Measurements from ENCODE around the gene SLC39A7. TPM values are rescaled to one million over a fixed set of nuclear protein-coding genes. Genes with fewer than 3 reads are reported as not detected.

SLC39A7 gene
- total RNA-seq, 4 donors from 2014 or later, result 21.9 to 45.4 (median 26.2) TPM

DNA sequence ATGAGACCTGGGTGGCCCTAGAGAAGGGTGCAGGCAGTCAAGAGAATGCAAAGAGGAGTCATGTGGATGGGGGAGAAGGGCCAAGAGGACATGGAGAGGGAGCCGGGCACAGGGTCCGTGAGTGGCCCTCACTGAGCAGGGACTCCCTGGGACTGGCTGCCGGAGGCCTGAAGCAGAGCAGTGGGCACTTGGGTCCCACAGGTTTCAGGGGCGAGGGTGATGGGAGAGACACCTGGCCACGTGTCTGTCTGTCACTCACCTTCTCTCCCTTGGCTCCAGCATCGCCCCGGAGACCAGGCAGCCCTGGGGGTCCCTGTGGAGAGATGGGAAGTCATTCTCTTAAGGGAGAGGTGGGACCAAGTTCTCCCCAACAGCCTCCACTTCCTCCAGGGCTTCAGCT is 33.9 kb upstream of the SLC39A7 start:
- no peak for DNase-seq

GRCh38 chr6:33167374-33168283 is 33.0 kb upstream of the SLC39A7 start:
- no peaks in the 10 kb centered on the region for H3K36me3 ChIP-seq
- TF ChIP-seq POLR2A (IDR thresholded peaks at IDR 0.05) (no peak), CTCF (IDR thresholded peaks at IDR 0.05 in 4 of 5, conservative IDR thresholded peaks at IDR 0.05 in 1 of 5) (no peak)
- no peak for DNase-seq
- H3K27me3 ChIP-seq, result no peaks in the 10 kb centered on the region
- no peaks in the 10 kb centered on the region for H3K4me1 ChIP-seq
- no peak overlapping the region for H3K4me3 ChIP-seq
- no peak overlapping the region for H3K27ac ChIP-seq
- no peak for ATAC-seq
- in situ Hi-C loops (cut with MboI; ENCODE audit: low sequenced_read_pairs in 4 of 4) (loop anchor here in 2 of 4 donors (10.0 kb wide), 1 partner anchor 77 kb away; no protein-coding TSS in a partner anchor), intact Hi-C loops (cut with DNase I; ENCODE audit: low total_unique reads) (loop anchor here (10.0 kb wide), 1 partner anchor 153 kb away; no protein-coding TSS in a partner anchor)
- H3K9me3 ChIP-seq, result no peaks in the 10 kb centered on the region

More for the DNA sequence above, 33.9 kb upstream of the SLC39A7 start:
- intact Hi-C loops (cut with DNase I; ENCODE audit: low total_unique reads) (loop anchor here (10.0 kb wide), 1 partner anchor 152 kb away; no protein-coding TSS in a partner anchor), in situ Hi-C loops (cut with MboI; ENCODE audit: low sequenced_read_pairs in 4 of 4) (loop anchor here in 2 of 4 donors (10.0 kb wide), 1 partner anchor 78 kb away; no protein-coding TSS in a partner anchor)
- no peak for TF ChIP-seq CTCF (IDR thresholded peaks at IDR 0.05 in 4 of 5, conservative IDR thresholded peaks at IDR 0.05 in 1 of 5)
- no peak for TF ChIP-seq POLR2A (IDR thresholded peaks at IDR 0.05)
- Histone ChIP-seq H3K36me3 (no peaks in the 10 kb centered on the region), H3K27ac (no peak overlapping the region), H3K9me3 (no peaks in the 10 kb centered on the region), H3K27me3 (no peaks in the 10 kb centered on the region), H3K4me1 (peaks cover 0 to 1% of the 10 kb centered on the region in 2 donors), H3K4me3 (no peak overlapping the region)
- ATAC-seq, result no peak

- Histone ChIP-seq H3K27me3 (no peaks in the 10 kb centered on the region), H3K4me1 (no peaks in the 10 kb centered on the region), H3K4me3 (no peak overlapping the region), H3K36me3 (no peaks in the 10 kb centered on the region), H3K9me3 (no peaks in the 10 kb centered on the region), H3K27ac (no peak overlapping the region)
- intact Hi-C loops (cut with DNase I; ENCODE audit: low total_unique reads) (loop anchor here (10.0 kb wide), 1 partner anchor 153 kb away; no protein-coding TSS in a partner anchor), in situ Hi-C loops (cut with MboI; ENCODE audit: low sequenced_read_pairs in 4 of 4) (loop anchor here in 2 of 4 donors (10.0 kb wide), 1 partner anchor 77 kb away; no protein-coding TSS in a partner anchor)
- TF ChIP-seq POLR2A (IDR thresholded peaks at IDR 0.05), result no peak
- no peak for TF ChIP-seq CTCF (IDR thresholded peaks at IDR 0.05 in 4 of 5, conservative IDR thresholded peaks at IDR 0.05 in 1 of 5)
- DNase-seq (no peak), ATAC-seq (no peak)
Measured at GRCh38 chr6:33168284-33168601, 32.4 kb upstream of the SLC39A7 start.

DNA sequence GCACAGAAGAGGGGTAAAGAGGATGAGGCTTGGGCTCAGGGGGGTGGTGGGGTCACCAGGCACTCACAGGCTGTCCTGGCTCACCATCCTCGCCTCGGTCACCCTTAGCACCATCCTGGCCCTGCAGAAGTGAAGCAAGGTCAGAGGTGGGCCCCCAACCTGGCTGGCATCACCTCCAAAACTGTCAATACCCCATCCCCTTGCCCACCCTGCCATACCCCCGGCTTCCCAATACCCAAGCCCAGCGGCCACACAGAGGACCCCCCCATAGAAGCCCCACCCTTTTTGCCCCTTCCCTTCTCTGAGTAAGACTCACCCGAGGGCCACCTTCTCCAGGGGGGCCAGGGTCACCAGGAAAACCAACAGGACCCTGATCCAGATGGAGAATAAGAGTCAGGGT is 32.0 kb upstream of the SLC39A7 start:
- Histone ChIP-seq H3K4me1 (no peaks in the 10 kb centered on the region), H3K36me3 (no peaks in the 10 kb centered on the region), H3K27ac (no peak overlapping the region), H3K4me3 (no peak overlapping the region), H3K27me3 (no peaks in the 10 kb centered on the region), H3K9me3 (no peaks in the 10 kb centered on the region)
- intact Hi-C loops (cut with DNase I; ENCODE audit: low total_unique reads) (loop anchor here (10.0 kb wide), 1 partner anchor 154 kb away; no protein-coding TSS in a partner anchor), in situ Hi-C loops (cut with MboI; ENCODE audit: low sequenced_read_pairs in 4 of 4) (loop anchor here in 2 of 4 donors (10.0 kb wide), 1 partner anchor 76 kb away; no protein-coding TSS in a partner anchor)
- DNase-seq, result no peak
- ATAC-seq, result no peak
- no peak for TF ChIP-seq POLR2A (IDR thresholded peaks at IDR 0.05)

Measured in gastrocnemius medialis (tissue), 4 donors.